Ureter (tissue), 1 donor: ENCODE data around the gene KCNT2. TPM values are rescaled to one million over a fixed set of nuclear protein-coding genes. Genes with fewer than 3 reads are reported as not detected.
"Not testable (repeated sequence)": the region's sequence is repeated elsewhere in the genome, so short reads cannot be mapped to it uniquely, and the experiment has no call there.

Experiments used
- DNase-seq: peaks from one replicate; pipeline ENCODE4 v3.0.0-alpha.2; 2020; ENCODE audit warnings: low spot score
- total RNA-seq: library from RNA; stranded (reverse); gene quantifications from one replicate; pipeline ENCODE4 v1.2.4, GENCODE V29; 2023
- donor health status: DM: yes; HTN: yes; CAD: no.

The KCNT2 gene
- total RNA-seq, result 9.5 TPM

DNA sequence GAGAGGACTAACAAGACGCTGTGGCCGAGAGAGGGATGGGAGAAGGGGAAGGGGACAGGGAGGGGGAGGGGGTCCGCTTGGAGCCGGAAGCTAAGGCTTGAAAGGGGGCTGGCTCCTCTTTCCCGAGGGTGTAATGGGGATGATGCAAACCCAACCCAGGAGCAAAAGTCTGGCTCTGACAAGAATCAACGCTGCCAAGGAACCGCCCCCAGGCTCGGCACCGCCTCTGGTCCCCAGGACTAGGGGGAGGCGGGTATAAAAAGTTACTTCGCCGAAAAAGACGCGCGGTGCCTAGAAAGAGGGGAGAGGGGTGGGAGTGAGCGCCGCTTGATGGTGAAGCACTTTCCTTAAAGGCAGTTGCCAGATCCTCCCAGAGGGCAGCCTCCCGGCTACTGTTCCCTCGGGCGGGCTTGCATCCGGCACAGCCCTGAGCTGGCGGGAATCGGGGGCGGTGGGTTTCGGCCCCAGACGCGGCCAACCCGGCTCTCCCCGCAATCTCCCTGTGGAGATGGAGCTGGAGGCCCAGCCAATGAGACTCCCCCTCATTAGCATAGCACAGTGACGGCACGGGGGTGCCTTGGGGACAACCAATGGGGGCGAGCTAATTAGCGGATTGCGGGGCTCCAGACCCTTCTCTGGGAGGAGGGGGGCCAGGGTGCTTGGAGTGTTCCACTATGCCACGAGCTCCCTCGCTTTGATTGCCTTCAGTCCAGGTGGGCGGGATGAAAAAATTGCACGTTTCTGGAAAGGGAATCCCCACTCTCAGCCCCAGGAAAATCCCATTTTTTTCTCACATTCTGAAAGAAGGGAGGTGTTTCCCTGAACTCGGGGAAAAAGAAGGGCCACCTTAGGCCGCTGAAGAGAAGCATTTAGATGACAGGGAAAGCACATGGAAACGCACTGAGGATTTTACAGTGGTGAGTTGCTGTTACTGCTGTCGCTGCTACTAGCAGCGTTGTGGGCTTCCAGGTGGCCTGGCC lies at the start of gene KCNT2:
Gene KCNT2, minus strand, starts transcription at position 51 of the 980 bp plus-strand sequence. CDS start 131 bp downstream, outside the sequence.
- peak; percentile 72 for DNase-seq

DNA sequence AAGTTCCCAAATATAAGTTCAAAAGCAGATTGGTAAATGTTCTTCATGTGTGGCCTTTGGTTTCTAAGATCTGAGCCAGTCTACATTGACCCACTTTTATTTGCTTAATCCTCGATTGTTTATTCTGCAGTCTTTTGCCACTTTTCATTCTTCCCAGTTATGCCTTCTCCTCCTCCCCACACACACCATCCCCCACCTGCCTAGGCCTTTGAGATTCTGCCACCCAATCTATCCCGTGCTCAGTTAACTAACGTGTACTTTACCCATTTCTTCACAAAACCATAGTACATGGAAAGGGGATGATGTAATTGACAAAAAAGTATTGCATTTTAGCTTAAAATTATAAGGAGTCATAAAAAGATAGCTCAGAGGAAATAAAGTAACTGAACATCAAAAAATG lies 47.3 kb upstream of the KCNT2 start:
- DNase-seq, result no peak

DNA sequence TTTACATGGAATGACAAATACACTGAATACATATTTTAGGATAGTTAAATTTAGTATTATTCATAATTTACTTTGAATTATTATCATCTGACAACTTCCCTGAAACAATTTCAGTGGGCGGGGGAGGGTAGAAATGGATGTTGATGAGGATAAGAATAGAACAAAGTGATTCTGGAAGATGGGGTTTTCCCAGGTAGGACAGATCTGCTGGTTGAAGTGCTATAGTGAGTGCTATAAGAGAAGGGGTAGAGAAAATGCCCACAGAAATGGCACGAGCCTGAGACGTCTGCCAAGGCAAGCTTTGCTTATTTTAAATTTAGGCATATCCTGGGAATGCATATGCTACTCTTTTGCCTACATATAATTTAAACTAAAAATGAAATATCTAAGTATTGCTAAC lies 46.8 kb upstream of the KCNT2 start:
- DNase-seq, result no peak

GRCh38 chr1:196654271-196654670 lies 46.0 kb upstream of the KCNT2 start:
- no peak for DNase-seq

GRCh38 chr1:196651637-196652215 lies 43.5 kb upstream of the KCNT2 start, which contains the start of gene CFH:
CFH (plus strand) TSS chr1:196652043; CDS start chr1:196652118, 75 bp downstream.
- no peak for DNase-seq

DNA sequence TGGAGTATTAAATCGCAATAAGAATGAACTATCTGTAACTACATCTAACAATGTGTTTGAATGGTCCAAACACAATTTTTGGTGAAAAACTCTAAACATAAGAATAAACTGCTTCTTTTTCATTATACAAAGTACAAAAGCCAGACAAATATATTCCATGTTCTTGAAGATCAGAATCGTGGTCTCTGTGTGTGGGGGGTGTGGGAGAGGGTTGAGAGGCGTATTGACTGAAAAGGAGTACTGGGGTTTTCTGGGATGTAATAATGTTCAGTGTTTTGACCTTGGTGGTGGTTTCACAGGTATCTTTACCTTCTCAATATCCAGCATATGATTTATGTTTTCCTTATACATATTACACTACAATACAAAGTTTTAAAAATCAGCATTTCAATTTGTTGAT lies 42.8 kb upstream of the KCNT2 start:
- no peak for DNase-seq

- no peak for DNase-seq
These were observed 42.2 kb upstream of the KCNT2 start for GRCh38 chr1:196650403-196650802.

DNA sequence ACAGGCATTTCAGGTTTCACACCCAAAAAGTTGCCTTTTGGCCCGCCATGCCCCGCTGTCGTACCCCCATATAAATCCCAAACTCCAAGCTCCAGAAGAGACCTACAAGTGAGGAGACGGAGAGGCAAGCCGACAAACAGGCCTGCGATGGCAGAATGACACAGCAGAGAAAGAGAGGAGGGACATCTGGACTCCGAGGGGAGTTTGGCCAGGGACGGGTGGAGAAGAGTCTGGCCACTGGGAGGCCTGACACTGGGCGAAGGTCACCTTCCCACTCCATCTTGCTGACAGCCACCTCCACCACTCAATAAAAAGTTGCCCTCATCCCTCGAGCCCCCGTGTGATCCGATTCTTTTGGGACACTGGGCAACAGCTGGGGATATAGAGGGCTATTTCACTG lies 41.8 kb upstream of the KCNT2 start:
- DNase-seq, result no peak

GRCh38 chr1:196640976-196641375 lies 32.7 kb upstream of the KCNT2 start:
- no peak for DNase-seq

- not testable (repeated sequence) for DNase-seq
These were observed 31.1 kb upstream of the KCNT2 start for GRCh38 chr1:196639291-196639690.

- no peak for DNase-seq
These were observed 30.2 kb upstream of the KCNT2 start for GRCh38 chr1:196638466-196638865.

DNA sequence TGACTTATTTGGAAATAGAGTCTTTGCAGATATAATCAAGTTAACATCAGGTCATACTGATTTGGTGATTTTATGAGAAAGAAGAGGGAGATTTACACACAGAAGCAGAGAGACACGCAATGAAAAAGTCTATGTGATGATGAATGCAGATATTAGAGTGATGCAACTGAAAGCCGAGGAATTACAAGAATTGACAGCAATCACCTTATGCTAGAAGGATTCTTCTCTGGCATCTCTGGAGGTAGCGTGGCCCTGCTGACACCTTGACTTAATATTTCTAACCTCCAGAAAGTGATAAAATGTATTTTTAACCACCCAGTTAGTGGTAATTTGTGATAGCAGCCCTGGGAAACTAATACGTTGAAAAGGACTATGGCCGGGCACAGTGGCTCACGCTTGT lies 29.4 kb upstream of the KCNT2 start:
- DNase-seq, result no peak

DNA sequence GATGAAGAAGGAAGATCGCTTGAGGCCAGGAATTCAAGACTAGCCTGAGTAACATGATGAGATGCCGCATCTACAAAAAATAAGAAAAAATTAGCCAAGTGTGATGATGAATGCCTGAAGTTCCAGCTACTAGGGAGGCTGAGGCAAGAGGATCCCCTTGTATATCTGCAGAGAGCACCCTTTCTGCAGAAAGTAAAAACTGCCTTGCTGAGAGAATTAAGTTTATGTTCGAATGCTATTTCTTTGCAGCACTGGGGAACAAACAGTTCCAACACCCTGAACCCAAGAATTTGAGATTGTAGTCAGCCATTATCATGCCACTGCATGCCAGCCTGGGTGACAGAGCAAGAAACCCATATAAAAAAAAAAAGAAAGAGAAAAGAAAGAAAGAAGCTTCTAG lies 20.6 kb upstream of the KCNT2 start:
- DNase-seq, result no peak

DNA sequence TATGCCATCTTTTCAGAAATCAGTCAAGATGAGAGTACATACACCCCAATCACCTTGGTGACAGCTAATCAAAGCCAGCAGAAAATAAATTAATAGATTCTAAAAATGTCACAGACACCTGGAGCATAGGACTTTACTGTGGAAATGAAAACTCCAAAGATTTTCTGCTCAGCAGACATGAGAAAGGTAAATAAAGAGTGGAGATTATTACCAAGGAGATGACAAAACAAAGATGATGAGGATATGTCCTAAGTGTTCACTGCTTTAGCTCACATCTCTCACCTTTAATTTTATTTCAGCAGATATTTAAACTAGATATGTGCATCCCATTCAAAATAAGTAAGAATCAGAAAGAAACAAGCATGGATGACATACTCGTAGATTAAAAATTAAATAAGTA lies 14.8 kb upstream of the KCNT2 start:
- no peak for DNase-seq

GRCh38 chr1:196619721-196620120 lies 11.5 kb upstream of the KCNT2 start:
- no peak for DNase-seq

GRCh38 chr1:196611873-196612272 lies 3.6 kb upstream of the KCNT2 start:
- no peak for DNase-seq

DNA sequence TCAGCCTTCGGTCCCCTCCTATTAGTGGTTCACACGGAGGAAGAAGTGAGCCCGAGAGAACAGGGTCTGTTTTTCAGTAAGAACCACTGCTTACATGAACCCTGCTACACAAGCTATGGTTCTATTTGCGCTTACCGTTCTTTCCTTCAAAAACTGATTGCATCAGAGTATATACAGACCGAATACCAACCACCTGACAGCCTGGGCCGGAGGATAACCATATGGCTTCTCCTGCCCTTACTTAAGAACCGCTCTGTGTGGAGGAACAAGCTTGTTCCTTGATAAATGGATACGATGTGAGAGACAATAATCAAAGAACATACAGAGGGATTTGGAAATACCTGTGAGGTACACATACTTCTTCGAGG lies 1.1 kb upstream of the KCNT2 start:
- DNase-seq, result no peak

DNA sequence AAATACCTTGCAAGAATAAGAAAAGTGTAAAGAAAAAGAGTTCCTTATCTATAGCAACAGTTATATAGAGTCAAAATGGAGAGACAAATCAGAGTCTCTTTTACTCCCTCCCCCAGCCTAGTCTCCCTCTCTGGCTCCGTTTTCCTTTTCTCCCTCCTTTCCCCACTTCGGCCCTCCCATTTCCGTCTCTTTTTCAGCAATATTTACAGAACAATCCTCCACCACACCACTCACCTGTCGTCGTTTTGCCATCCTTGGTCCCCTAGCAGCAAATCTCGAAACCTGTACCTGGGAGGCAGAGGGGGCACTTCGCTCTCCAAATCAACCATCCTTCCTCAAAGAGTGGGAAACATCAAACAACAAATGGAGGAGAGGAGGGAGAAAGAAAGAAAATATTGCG lies 259 bp downstream of the KCNT2 start:
- DNase-seq, result no peak

DNA sequence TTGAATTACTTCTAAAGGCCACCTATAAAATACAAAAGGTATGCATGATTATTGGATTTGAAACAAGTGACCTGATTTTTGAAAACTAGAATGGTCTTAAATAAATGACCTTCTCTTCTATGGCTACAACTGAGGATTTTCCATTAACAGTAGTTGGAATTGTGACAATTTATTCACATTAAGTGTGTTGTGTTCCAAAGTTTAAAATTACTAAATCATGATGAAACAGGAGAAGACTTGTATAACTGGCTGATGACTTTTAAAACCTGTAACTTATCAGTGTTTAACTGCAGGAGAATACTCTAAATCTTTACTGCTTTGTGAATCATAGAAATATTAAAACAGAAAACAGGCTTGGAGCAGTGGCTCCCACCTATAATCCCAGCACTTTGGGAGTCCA lies 4.6 kb downstream of the KCNT2 start:
- DNase-seq, result no peak

DNA sequence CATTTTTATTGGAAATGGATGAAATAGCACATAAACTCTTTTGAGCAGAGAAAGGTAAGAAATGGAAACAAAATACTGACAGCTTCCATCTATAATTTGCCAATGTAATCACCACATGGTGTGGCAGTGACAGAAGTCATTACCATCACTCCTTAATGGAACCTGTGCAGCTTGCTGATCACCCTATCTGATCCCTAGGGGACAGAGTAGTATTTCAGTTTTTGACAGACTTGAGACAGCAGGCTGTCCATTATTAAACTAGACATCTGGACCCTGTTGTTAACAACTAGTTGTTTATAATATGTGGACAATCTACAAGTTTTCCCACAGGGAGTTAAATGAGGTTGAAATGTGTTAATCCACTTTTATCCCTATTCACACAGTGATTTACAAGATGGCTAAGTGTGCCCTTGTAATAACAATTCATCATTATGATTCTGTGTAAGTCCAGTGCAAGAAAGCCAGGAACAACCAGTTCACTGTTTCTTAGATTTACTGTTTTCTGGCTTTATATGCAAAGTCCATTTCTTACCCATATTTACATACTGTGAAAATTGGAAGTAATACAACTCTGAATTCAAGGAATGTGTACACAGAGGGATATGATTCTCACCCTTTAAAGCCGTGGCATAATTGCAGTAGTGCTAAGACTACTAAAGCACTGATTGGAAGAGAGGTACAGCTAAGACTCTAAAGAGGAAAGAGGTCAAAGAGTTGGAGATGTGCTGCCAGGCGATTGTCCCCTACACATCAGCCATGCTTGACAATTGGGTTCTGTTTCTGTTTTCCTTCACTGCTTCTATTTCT lies 9.1 kb downstream of the KCNT2 start:
- DNase-seq, result no peak

DNA sequence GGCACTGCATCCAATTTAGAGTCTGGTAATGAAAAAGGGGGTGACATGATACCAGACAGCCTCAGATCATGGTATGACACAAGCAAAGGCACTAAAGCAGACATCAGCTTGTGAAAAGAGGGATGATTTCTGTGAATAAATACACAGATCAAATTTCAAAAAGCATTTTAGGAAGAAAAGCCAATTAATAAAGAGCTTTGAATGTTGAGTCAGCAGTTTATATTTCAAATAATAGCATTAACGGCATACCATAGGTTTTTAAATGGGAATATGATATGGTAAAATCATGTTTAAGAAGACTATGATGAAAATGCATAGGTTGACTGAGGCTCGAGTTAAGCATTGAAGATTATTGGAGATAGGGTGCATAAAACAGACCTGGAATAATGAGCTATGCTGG lies 13.5 kb downstream of the KCNT2 start:
- no peak for DNase-seq

DNA sequence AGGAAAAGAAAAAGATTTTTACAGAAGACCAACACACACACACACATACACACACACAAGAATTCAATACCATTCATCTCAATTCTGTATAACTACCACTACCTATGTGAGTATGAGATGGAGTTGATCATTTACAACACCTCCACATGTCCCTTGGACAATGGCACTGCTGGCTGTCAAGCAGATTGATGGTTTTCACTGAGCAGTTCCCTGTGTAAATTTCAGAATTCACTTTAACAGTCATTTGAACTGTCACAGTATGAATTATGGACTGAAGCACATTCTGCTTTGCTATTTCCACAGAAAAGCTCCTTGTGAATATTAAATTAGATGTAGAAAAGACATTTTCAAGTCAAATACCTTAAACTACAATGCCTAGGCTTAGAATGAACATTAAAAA lies 14.3 kb downstream of the KCNT2 start:
- no peak for DNase-seq
